Activated CD8-positive, alpha-beta memory T cell treated with anti-CD3 and anti-CD28 coated beads, Interleukin-2, amount 50 U/mL, for 24 hours (primary cell): ENCODE data around the gene NADK2.

Source experiments
- DNase-seq: peaks from one replicate; pipeline ENCODE4 v3.0.0-alpha.2; 2020; ENCODE audit errors: extremely low read depth

The NADK2 gene

DNA sequence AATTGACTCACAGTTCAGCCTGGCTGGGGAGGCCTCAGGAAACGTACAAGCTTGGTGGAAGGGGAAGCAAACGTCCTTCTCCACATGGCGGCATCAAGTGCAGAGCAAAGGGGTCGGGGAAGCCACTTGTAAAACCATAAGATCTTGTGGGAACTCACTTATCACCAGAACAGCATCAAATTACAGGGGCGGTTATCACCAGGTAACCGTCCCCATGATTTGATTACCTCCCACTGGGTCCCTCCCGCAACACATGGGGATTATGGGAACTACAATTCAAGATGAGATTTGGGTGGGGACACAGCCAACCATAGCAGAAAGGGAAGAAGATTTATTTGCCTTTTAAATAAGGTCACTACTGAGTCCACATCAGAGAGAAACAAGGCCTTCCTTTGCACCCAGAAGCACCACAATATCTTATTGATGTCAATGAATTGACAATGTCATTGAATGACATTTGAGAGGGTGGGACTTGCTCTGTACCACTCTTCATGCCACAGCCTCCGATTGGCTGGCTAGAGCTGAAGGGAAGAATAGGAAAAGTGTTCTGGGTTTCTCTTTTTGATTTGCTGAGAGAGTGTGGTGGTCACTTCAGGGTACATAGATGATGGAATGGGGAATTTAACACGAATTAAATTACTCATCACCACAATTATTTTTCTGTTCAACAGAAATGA lies 78.8 kb downstream of the NADK2 start:
- no peak for DNase-seq

DNA sequence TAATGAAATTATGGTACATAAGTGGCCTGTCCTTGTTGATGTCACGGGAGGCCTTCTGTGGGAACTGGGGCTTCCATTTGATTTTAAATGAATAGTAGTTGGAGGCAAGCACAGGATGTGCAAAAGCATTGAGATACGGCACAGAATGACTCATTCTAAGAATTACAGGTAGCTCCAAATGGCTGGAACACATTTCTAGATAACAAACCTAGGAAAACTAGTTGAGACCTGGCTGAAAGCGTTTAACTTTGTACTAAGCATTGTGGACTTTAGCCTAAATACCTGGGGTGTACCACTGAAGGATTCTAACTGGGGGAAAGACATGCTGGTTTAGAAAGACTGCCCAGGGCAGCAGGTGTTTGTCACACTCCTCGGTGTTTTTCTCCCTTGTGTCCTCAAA lies 80.4 kb downstream of the NADK2 start:
- no peak for DNase-seq

DNA sequence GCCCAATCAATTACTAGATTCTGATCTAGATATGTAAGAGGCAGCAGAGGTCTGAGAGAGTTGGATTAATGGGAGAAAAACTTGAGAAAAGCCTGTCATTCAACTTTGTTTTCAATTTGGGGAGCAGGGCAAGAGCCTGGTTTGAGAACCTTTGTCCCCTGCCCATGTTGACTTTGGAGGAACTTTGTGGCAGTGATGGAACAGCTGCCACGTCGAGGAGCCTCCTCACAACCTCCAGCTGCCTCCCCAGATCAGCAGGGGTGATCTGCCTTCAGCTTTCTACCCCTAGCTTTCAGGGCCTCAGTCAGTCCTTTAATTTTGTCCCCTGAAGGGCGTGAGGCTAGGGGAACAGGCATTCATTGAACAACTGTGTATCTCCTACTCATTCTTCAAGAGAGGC lies 81.1 kb downstream of the NADK2 start:
- DNase-seq, result no peak

- no peak for DNase-seq
Observed at GRCh38 chr5:36158144-36158543, 83.6 kb downstream of the NADK2 start.

- DNase-seq, result no peak
Observed at GRCh38 chr5:36156619-36157018, 85.1 kb downstream of the NADK2 start.

DNA sequence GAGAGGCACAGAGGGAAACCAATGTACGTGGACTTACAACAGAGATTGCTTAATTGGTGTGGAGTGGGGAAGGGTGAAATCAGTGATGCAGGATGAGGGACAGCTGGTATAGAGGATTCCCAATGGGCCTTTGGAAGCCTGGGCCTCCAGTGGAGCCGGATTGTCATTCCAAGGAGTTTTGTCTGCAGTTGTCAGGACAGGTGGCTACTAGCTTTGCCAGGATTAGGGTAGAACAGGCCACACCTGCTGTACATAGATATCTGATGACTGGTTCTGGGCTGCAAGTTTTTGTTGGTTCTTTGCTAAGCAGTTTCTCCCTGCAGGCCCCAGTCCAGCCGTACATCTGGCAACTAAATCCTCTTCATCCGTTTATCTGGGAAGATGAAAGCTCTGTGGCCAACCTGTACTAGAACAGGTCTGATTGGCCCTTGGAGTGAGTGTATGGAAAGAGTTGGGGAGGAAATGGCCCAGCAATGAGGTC lies 85.6 kb downstream of the NADK2 start:
- DNase-seq, result no peak

GRCh38 chr5:36155291-36155690 lies 86.4 kb downstream of the NADK2 start:
- DNase-seq, result no peak

DNA sequence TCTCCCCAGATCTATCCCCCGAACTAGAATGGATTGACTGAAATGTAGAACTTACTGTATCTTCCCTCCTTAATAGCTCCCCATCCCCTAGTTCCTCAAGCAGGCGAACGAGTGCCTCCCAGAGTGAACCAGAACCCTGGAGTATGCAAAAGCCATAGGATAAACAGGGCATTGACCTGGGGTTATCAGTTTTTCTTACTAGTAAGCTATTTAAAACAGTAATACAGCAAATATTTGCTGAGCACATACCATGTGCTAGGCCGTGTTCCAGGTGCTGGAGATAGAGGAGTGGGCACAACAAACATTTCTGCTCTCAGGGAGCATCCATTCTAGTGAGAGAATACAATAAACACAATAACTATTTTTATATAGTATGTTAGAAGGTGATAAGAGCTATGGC lies 88.0 kb downstream of the NADK2 start:
- no peak for DNase-seq

DNA sequence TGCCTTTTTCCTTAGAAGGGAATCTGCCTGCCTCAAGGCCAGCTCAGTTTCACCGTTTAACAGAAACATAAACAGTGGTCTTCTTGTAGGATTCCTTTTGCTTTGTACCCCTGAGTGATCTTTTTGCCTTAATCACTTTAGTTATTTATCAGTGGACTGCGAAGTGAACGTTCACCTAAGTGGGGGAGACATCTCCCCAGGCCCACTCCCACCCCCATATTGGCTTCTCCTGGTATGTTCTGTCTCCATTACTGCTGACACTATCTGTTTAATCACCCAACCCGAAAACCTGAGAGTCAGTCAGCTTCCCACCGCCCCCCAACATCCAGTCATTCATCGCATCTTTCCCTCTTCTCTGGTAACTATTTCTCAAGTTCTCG lies 88.4 kb downstream of the NADK2 start:
- DNase-seq, result no peak

DNA sequence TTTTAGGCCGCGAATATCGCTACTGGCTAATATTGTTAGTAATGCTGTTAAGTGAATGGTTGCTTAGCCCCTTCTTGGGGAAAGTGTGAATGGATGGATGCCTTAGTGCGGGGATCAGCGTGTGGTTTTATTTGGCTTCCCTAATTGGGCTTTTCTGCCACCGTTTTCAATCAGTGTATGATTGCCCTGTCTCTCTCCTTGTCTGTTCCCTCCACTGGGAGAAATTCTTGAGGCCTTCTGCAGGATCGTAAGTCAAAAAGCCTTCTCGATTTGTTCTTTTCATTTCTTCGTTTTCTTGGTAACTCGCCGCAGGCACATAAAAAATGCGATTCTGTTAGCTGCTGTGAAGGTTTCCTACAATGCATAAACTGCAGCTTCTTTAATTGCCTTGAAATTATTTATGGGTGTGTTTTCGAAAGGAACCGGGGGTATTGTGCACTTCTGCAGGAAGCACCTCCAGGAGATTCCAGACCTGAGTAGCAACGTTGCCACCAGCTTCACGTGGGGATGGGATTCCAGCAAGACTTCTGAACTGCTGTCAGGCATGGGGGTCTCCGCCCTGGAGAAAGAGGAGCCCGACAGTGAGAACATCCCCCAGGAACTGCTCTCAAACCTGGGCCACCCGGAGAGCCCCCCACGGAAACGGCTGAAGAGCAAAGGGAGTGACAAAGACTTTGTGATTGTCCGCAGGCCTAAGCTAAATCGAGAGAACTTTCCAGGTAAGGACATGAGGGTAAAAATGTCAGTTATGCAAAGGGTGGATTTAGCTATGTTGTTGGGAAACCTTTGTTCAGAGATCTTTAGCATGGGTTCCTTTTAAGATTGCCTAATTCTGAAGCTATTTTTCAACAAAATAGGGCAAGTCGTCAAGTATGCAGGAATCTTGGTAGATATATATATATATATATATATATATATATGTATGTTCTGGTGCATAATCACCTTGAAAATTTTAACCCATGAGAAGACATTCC lies 89.1 kb downstream of the NADK2 start:
- DNase-seq, result no peak

DNA sequence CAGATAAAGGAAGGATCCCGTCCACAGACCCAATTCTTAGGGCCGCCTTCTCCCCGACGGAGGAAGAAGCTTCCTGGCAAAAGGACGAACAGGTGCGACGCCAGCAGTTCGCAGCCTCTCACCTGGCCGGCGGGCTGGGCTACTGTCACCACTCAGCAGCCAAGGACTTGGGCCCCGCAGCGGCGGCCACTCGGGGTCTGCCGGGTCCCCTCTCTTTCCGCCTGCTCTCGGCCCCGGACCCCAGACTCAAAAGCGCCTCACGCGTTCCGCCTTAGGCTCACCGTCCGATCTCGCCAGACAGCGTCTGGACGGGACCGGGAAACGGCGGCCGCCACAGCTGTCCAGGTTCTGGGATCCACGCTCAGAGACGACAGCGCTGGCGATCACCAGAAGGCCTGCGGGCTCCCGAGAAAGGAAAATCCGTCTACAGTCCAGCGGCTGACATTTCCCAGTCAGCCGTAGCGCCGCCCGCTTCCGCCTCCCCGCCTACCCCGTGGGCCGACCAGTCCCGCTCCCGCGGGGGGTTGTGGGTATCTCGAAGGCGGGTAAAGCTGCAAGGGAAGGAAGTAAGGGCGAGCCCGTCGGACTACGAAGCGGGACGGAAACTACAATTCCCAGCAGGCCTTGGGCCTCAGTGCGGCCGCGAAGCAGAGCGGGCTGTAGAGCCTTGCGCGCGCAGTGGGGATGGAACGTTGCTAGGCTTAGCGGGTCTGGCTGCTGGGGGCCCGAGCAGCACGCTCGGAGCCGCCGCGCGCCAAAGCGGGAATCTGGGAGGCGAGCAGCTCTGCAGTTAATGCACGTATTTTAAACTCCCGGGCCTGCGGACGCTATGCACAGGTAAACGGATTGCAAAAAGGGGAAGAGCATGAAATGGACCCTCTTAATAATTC lies 90.0 kb downstream of the NADK2 start, which contains the start of the genes LMBRD2 and SKP2:
Gene LMBRD2, minus strand, starts transcription at position 454 of the 890 bp plus-strand sequence. CDS start 8,538 bp downstream, outside the sequence.
Gene SKP2, plus strand, starts transcription at position 678 of the 890 bp plus-strand sequence. Its CDS starts 152 bp downstream, at position 830.
- peak; percentile 95 for DNase-seq

DNA sequence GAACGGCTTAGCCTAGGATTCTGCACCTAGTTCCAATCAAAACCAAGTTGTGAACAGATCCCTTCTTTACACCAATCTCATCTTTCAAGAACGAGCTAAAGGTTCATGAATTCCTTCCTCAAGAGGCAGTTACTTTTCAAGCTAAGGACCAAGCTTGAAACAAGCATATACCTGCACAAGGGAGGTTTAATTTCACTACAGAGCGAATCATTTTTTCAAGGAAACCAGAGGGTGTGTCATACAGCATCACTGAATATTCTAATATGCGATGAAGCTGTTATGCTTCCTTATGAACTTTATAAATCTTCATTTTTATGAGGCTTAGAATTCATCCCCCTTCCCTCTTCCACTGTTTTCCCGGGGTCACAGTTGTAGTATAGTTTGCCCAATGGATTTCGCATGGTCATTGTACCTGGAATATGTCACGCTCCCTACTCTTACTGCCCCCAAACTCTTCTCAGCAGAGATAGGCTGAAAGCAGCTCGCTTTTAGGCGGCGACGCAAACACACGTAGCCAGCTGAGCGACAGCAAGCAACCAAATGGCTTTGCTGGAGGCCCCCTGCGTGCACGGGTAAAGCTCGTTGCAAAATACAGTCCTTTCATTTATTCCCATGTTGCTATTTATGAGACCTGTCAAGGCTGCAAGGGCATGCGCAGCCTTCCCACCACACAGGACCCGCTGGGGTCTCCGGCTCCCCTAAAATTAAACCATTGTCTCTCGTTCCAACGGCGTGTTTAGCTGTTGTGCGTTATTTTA lies 90.9 kb downstream of the NADK2 start:
- DNase-seq, result peak; percentile 27

DNA sequence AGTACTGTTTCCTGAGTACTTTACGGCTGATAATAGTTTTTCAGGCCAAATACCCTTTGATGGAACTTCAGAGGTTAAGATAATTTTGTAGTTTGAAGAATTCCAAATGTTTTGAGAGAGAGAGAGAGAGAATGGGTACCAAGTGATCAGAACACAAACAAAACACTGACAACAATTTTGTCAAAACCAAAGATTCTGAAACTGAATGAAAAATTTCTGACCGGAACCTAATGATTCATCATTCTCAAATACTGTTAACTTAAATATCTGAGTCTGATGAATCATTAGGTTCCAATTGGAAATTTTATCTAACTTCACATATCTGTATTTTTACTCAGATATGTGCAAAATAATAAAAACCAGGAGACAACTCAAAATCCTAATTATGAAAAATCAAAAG lies 94.0 kb downstream of the NADK2 start:
- DNase-seq, result no peak

DNA sequence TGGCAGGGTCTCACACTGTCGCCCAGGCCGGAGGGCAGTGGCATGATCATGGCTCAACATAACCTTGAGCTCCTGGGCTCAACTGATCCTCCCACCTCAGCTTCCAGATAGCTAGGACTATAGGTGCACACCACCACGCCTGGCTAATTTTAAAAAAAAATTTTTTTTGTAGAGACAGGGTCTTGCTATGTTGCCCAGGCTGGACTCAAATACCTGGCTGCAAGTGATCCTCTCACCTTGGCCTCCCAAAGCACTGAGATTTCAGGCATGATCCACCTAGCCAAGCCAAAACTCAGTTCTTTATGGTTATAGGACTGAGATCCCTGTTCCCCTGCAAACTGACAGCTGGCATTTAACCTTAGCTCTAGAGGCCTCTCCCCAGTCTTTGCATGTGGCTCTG lies 95.3 kb downstream of the NADK2 start:
- no peak for DNase-seq

GRCh38 chr5:36145311-36145710 lies 96.4 kb downstream of the NADK2 start:
- no peak for DNase-seq
